OCI-LY1 (cell line): ENCODE results near the gene FGF3.

Experiments used
- H2AFZ ChIP-seq: fragments of 200-600 bp; sonication (generic), shearing (Covaris generic); 2 replicates; pipeline ENCODE4 v1.6.0; 2014; ENCODE audit warnings: antibody characterized with exemption, mild to moderate bottlenecking, low read length
- H3F3A ChIP-seq: fragments of 200-600 bp; sonication (generic), shearing (Covaris generic); 2 replicates; pipeline ENCODE4 v1.6.0; 2014; ENCODE audit warnings: mild to moderate bottlenecking, antibody characterized with exemption, low read length, moderate library complexity; ENCODE audit not compliant: insufficient read depth
- H3K27ac ChIP-seq: fragments of 200-600 bp; sonication (generic); 2 replicates; pipeline ENCODE4 v1.5.1; 2014; ENCODE audit warnings: low read length, mixed run types, mild to moderate bottlenecking, low read depth; ENCODE audit not compliant: poor library complexity, severe bottlenecking
- H3K27me3 ChIP-seq: fragments of 200-600 bp; sonication (generic); 2 replicates; pipeline ENCODE4 v1.6.0; 2014; ENCODE audit warnings: antibody characterized with exemption, mild to moderate bottlenecking, low read length, moderate library complexity; ENCODE audit not compliant: insufficient read depth
- H3K36me3 ChIP-seq: fragments of 200-600 bp; sonication (generic); 2 replicates; pipeline ENCODE4 v1.6.1; 2014; ENCODE audit warnings: mild to moderate bottlenecking, antibody characterized with exemption, low read length, moderate library complexity, mixed read lengths; ENCODE audit not compliant: insufficient read depth
- H3K4me1 ChIP-seq: fragments of 200-600 bp; sonication (generic); 2 replicates; pipeline ENCODE4 v1.5.1; 2014; ENCODE audit warnings: mild to moderate bottlenecking, low read length, moderate library complexity; ENCODE audit not compliant: insufficient read depth, severe bottlenecking
- H3K4me2 ChIP-seq: fragments of 200-600 bp; sonication (generic), shearing (Covaris generic); 2 replicates; pipeline ENCODE4 v1.6.1; 2014; ENCODE audit warnings: low read length
- H3K4me3 ChIP-seq: fragments of 200-600 bp; sonication (generic); 2 replicates; pipeline ENCODE4 v1.5.1; 2014; ENCODE audit warnings: low read length, low read depth, mild to moderate bottlenecking, mixed read lengths; ENCODE audit not compliant: poor library complexity, severe bottlenecking
- H3K79me2 ChIP-seq: fragments of 200-600 bp; shearing (Covaris generic); 2 replicates; pipeline ENCODE4 v1.6.1; 2016; ENCODE audit warnings: mixed run types, low read length, mixed read lengths; ENCODE audit not compliant: insufficient read depth
- H3K9ac ChIP-seq: fragments of 200-600 bp; sonication (generic), shearing (Covaris generic); 2 replicates; pipeline ENCODE4 v1.6.1; 2014; ENCODE audit warnings: mild to moderate bottlenecking, low read length, mixed read lengths
- H3K9me2 ChIP-seq: fragments of 200-600 bp; sonication (generic), shearing (Covaris generic); 2 replicates; pipeline ENCODE4 v1.6.1; 2014; ENCODE audit warnings: low read depth, mild to moderate bottlenecking, low read length, mixed read lengths
- H3K9me3 ChIP-seq: fragments of 200-600 bp; shearing (Covaris generic); 2 replicates; pipeline ENCODE4 v1.6.1; 2014; ENCODE audit warnings: low read length, mixed read lengths
- H4K20me1 ChIP-seq: fragments of 200-600 bp; sonication (generic), shearing (Covaris generic); 2 replicates; pipeline ENCODE4 v1.6.0; 2016; ENCODE audit warnings: mild to moderate bottlenecking, low read length; ENCODE audit not compliant: insufficient read depth
- EZH2 ChIP-seq: fragments of 200-600 bp; sonication (generic), shearing (Covaris generic); IDR thresholded peaks from 2 replicates; pipeline ENCODE4 v1.8.0; 2017; ENCODE audit warnings: borderline replicate concordance, mixed run types, mild to moderate bottlenecking, antibody characterized with exemption, low read length, moderate library complexity, mixed read lengths
- TF ChIP-seq, protein P1 (sequence below): fragments of 200-600 bp; sonication (generic), shearing (Covaris generic); IDR thresholded peaks from 2 replicates; pipeline ENCODE4 v1.5.1; 2017; ENCODE audit warnings: mild to moderate bottlenecking, antibody characterized with exemption, low read length, moderate library complexity, mixed read lengths

Gene FGF3

DNA sequence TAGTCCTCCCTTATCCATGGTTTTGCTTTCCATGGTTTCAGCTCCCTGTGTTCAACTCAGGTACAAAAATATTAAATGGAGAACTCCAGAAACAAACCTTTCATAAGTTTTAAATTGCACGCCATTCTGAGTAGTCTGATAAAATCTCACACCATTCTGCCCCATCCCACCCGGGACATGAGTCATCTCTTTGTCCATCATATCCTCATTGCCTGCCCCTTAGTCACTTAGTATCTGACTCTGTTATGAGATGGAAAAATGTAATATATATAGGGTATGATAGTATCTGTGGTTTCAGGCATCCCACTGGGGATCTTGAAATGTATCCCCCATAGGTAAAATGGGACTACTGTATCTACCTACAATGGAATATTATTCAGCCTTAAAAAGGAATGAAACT lies 35.5 kb upstream of the FGF3 start:
- Histone ChIP-seq H3K4me1 (no peaks in the 10 kb centered on the region), H3K27ac (no peak overlapping the region), H3K9me3 (no peaks in the 10 kb centered on the region), H2AFZ (no peak overlapping the region), H3K36me3 (no peaks in the 10 kb centered on the region), H3F3A (no peaks in the 10 kb centered on the region), H3K4me3 (no peak overlapping the region), H4K20me1 (no peaks in the 10 kb centered on the region), H3K9ac (no peak overlapping the region), H3K27me3 (no peaks in the 10 kb centered on the region), H3K9me2 (no peaks in the 10 kb centered on the region), H3K79me2 (no peaks in the 10 kb centered on the region), H3K4me2 (no peak overlapping the region)
- TF ChIP-seq EZH2: no peak
- TF ChIP-seq, protein P1, sequence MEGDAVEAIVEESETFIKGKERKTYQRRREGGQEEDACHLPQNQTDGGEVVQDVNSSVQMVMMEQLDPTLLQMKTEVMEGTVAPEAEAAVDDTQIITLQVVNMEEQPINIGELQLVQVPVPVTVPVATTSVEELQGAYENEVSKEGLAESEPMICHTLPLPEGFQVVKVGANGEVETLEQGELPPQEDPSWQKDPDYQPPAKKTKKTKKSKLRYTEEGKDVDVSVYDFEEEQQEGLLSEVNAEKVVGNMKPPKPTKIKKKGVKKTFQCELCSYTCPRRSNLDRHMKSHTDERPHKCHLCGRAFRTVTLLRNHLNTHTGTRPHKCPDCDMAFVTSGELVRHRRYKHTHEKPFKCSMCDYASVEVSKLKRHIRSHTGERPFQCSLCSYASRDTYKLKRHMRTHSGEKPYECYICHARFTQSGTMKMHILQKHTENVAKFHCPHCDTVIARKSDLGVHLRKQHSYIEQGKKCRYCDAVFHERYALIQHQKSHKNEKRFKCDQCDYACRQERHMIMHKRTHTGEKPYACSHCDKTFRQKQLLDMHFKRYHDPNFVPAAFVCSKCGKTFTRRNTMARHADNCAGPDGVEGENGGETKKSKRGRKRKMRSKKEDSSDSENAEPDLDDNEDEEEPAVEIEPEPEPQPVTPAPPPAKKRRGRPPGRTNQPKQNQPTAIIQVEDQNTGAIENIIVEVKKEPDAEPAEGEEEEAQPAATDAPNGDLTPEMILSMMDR: no peak

GRCh38 chr11:69852056-69852455 lies 32.8 kb upstream of the FGF3 start:
- H3F3A ChIP-seq: no peaks in the 10 kb centered on the region
- TF ChIP-seq, protein P1: no peak
- no peak for TF ChIP-seq EZH2
- no peak overlapping the region for H3K9ac ChIP-seq
- no peak overlapping the region for H3K4me3 ChIP-seq
- H4K20me1 ChIP-seq: no peaks in the 10 kb centered on the region
- no peaks in the 10 kb centered on the region for H3K79me2 ChIP-seq
- no peaks in the 10 kb centered on the region for H3K36me3 ChIP-seq
- H2AFZ ChIP-seq: no peak overlapping the region
- H3K27me3 ChIP-seq: no peaks in the 10 kb centered on the region
- H3K9me3 ChIP-seq: no peaks in the 10 kb centered on the region
- H3K4me2 ChIP-seq: no peak overlapping the region
- H3K4me1 ChIP-seq: no peaks in the 10 kb centered on the region
- H3K9me2 ChIP-seq: no peaks in the 10 kb centered on the region
- H3K27ac ChIP-seq: no peak overlapping the region

GRCh38 chr11:69848201-69848600 lies 29.0 kb upstream of the FGF3 start:
- TF ChIP-seq EZH2: no peak
- TF ChIP-seq, protein P1: no peak
- H4K20me1 ChIP-seq: no peaks in the 10 kb centered on the region

More at GRCh38 chr11:69848201-69848600, 29.0 kb upstream of the FGF3 start:
- Histone ChIP-seq H2AFZ (no peak overlapping the region), H3K9me2 (no peaks in the 10 kb centered on the region), H3K4me2 (no peak overlapping the region), H3K79me2 (no peaks in the 10 kb centered on the region), H3K4me3 (no peak overlapping the region), H3K9ac (no peak overlapping the region), H3K4me1 (no peaks in the 10 kb centered on the region), H3K36me3 (no peaks in the 10 kb centered on the region), H3K27ac (no peak overlapping the region), H3F3A (no peaks in the 10 kb centered on the region), H3K9me3 (no peaks in the 10 kb centered on the region), H3K27me3 (no peaks in the 10 kb centered on the region)
